Prostate gland (tissue), 2 donors: ENCODE results near the gene ALK. TPM values are rescaled to one million over a fixed set of nuclear protein-coding genes. Genes with fewer than 3 reads are reported as not detected.

Experiments
- DNase-seq: peaks from one replicate; pipeline ENCODE4 v3.0.0-alpha.2; 2019; ENCODE audit warnings: low spot score
- H3K27ac ChIP-seq, 2 donors: fragments of 200-600 bp; sonication (generic); 2 replicates each; pipeline ENCODE4 v1.5.1; 2017 to 2019
- H3K27me3 ChIP-seq: fragments of 200-600 bp; sonication (generic); replicated peaks from 2 replicates; pipeline ENCODE4 v1.5.1; 2019; ENCODE audit not compliant: insufficient read depth
- H3K36me3 ChIP-seq, 2 donors: fragments of 200-600 bp; sonication (generic); 1 replicate in 1 of 2; 2 replicates in 1 of 2; pipeline versions ENCODE4 v1.5.1 to v1.8.1; 2017 to 2019
- H3K4me1 ChIP-seq: fragments of 200-600 bp; sonication (generic); replicated peaks from 2 replicates; pipeline ENCODE4 v1.5.1; 2019
- H3K4me3 ChIP-seq, 2 donors: fragments of 200-600 bp; sonication (generic); 2 replicates each; pipeline ENCODE4 v1.5.1; 2017 to 2019
- H3K9me3 ChIP-seq: fragments of 200-600 bp; sonication (generic); 2 replicates; pipeline ENCODE4 v1.5.1; 2017
- POLR2A ChIP-seq: fragments of 450-650 bp; IDR thresholded peaks from one replicate; pipeline ENCODE4 v1.6.1; 2016; ENCODE audit warnings: antibody characterized with exemption, mild to moderate bottlenecking
- POLR2AphosphoS5 ChIP-seq: sonication (generic); formaldehyde crosslinking; IDR thresholded peaks from one replicate; pipeline ENCODE4 v1.6.1; 2017; ENCODE audit warnings: antibody characterized with exemption
- WGBS: methylation state at CpG from one replicate; pipeline ENCODE4 v1.1.5; 2018; 5-methylcytosine and 5-hydroxymethylcytosine counted together
- intact Hi-C: fragments of 100-400 bp; cut with DNase I; formaldehyde crosslinking; loops from one replicate; pipeline ENCODE4 v1.14.2; 2022
- total RNA-seq, 2 donors: library from RNA; depleted of rRNA; stranded (reverse); fragments of >200 nt; gene quantifications; one replicate each; pipeline ENCODE4 v1.1.0, GENCODE V29; 2016
- TF ChIP-seq, protein P1 (sequence below), 4 experiments: fragments of 200-600 bp in 2 of 4; fragments of 450-650 bp in 2 of 4; sonication (generic) in 2 of 4; IDR thresholded peaks; 1 replicate in 3 of 4; 2 replicates in 1 of 4; pipeline ENCODE4 v1.5.1; 2016 to 2019; ENCODE audit warnings: antibody characterized with exemption in 4 of 4, mild to moderate bottlenecking in 2 of 4, moderate library complexity in 2 of 4

ALK gene
- total RNA-seq, 2 donors from 2014 or later: 0.14 to 1.2 TPM

DNA sequence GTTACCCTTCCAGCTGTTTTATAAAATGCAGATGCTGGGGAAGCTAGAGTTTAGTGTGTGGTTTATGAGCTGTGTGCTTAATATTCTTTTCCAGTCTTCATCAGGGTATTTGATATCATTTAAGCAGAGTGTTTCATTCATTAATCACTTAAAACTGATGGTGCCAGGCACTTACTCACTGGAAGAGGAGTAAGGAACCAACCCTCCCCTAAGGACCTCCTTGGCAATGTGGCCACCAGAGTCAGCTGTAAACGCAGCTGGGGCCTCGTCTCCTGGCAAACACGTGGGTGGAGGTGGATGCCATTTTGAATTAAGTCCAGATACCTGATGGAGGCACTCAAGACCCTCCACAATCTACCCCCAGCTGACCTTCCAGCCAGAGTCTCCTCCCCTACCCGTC, 474.5 kb downstream of the ALK start:
- no peaks in the 10 kb centered on the region for H3K4me1 ChIP-seq
- intact Hi-C loops: no loop called here
- TF ChIP-seq POLR2A (no peak), POLR2AphosphoS5 (no peak)
- TF ChIP-seq, protein P1, sequence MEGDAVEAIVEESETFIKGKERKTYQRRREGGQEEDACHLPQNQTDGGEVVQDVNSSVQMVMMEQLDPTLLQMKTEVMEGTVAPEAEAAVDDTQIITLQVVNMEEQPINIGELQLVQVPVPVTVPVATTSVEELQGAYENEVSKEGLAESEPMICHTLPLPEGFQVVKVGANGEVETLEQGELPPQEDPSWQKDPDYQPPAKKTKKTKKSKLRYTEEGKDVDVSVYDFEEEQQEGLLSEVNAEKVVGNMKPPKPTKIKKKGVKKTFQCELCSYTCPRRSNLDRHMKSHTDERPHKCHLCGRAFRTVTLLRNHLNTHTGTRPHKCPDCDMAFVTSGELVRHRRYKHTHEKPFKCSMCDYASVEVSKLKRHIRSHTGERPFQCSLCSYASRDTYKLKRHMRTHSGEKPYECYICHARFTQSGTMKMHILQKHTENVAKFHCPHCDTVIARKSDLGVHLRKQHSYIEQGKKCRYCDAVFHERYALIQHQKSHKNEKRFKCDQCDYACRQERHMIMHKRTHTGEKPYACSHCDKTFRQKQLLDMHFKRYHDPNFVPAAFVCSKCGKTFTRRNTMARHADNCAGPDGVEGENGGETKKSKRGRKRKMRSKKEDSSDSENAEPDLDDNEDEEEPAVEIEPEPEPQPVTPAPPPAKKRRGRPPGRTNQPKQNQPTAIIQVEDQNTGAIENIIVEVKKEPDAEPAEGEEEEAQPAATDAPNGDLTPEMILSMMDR (IDR thresholded peaks at IDR 0.05): no peak
- no peak overlapping the region for H3K4me3 ChIP-seq
- no peaks in the 10 kb centered on the region for H3K27me3 ChIP-seq
- H3K27ac ChIP-seq: no peak overlapping the region
- 64% methylated on average over 4 of the region's 4 CpGs for WGBS
- no peak for DNase-seq
- H3K9me3 ChIP-seq: no peaks in the 10 kb centered on the region
- H3K36me3 ChIP-seq: no peaks in the 10 kb centered on the region

DNA sequence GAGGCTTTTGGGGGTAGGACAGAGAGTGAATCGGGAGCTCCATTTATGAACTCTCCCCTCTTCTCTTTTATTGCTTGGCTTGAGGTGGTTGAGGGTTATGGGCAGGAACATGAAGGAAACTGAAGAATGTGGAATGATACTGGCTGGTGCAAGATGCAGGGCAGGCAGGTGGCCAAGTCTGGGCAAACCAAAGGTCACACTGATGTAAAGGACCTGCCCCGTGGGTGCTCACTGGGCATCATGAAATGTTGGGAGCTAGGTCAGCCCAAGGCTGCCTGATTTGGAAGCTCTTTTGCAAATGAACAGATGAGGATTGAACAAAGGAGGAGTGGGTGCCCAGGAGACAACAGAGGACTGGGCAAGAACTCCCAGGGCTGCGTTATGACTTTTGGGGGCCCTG, 477.2 kb downstream of the ALK start:
- TF ChIP-seq, protein P1 (IDR thresholded peaks at IDR 0.05): no peak
- no peak for DNase-seq
- H3K4me3 ChIP-seq: no peak overlapping the region
- 75% methylated on average over 3 of the region's 3 CpGs for WGBS
- H3K36me3 ChIP-seq: no peaks in the 10 kb centered on the region
- intact Hi-C loops: no loop called here
- H3K9me3 ChIP-seq: no peaks in the 10 kb centered on the region
- H3K27me3 ChIP-seq: no peaks in the 10 kb centered on the region
- no peak overlapping the region for H3K27ac ChIP-seq
- H3K4me1 ChIP-seq: no peaks in the 10 kb centered on the region

DNA sequence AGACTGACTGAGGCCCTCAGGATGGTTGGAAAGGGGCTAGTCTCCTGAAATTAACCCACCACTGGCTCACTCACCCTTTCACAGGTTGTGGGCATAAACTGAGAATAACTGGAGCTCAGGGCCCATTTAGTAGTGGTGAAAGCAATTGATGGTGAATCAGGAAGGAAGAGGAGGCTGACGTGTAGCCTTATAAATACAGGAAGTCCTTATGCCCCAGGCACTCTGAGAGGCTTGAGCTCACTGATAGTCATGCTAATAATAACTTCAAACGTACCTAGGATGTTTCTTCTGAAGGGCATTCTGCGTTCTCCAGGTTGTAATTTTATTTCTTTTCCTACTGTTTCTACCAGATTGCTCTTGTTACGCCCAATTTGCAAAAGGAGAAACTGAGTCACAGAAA, 477.8 kb downstream of the ALK start:
- Histone ChIP-seq H3K4me1 (no peaks in the 10 kb centered on the region), H3K27me3 (no peaks in the 10 kb centered on the region), H3K9me3 (no peaks in the 10 kb centered on the region), H3K36me3 (no peaks in the 10 kb centered on the region), H3K4me3 (no peak overlapping the region), H3K27ac (no peak overlapping the region)
- no peak for DNase-seq
- WGBS: 38% methylated on average over 4 of the region's 4 CpGs
- TF ChIP-seq POLR2A (no peak), POLR2AphosphoS5 (no peak)
- TF ChIP-seq, protein P1 (IDR thresholded peaks at IDR 0.05): no peak
- intact Hi-C loops: no loop called here

DNA sequence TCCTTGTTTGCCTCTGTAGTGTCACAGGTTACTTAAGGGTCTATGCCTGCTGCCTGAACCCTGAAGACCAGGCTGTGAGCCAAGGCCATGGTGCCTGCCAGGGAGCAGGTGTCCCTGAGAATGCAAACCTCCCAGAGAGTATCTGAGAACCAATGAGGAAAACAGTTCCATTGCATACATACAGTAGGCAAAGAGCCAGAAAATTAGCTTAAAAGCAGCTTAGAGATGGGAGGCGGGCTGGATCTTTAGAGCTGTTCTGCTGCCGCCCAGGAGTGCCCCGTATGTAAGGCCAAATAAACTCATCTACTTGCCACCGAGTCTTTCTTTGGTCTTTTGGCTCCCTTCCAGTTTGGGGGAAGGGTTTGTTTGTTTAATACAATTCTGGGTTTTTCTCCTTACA, 478.2 kb downstream of the ALK start:
- Histone ChIP-seq H3K27ac (no peak overlapping the region), H3K27me3 (no peaks in the 10 kb centered on the region), H3K9me3 (no peaks in the 10 kb centered on the region), H3K4me1 (no peaks in the 10 kb centered on the region), H3K4me3 (no peak overlapping the region), H3K36me3 (no peaks in the 10 kb centered on the region)
- 51% methylated on average over 4 of the region's 4 CpGs for WGBS
- TF ChIP-seq POLR2AphosphoS5 (no peak), POLR2A (no peak)
- TF ChIP-seq, protein P1 (IDR thresholded peaks at IDR 0.05): no peak
- intact Hi-C loops: no loop called here
- DNase-seq: no peak

DNA sequence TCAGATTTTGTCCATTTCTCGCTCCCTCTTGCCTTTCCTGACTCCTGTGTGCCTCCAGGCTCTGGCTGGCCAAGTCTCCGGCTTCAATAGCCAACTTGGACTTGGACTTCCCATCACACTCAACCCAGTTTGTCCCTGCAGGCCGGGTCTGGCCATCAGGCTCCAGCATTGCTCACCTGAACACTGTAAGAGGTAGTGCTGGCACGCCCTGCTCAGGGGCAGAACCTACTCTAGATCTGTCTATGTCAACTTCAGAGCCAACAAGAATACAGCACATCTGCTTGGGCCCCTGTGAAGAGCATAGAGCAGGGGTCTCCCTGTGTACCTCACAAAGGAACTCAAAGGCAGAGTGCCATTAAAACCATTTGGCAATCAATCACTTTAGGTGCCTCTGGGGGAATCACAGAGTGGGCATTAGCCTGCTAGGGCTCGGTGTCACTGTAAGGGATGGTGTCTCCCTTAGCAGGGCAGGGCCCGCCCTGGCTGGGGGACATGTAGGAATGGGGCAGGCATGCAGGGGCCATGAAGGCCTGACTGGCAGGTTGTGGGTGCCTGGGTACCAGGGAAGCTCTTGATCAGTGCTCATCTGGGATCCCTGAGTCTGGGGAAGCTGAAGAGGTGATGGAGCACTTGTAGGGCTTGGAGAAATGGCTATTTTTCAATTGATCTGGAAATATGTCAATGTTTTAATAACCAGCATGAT, 480.3 kb downstream of the ALK start:
- no peak overlapping the region for H3K4me3 ChIP-seq
- H3K36me3 ChIP-seq: no peaks in the 10 kb centered on the region
- DNase-seq: no peak
- H3K27me3 ChIP-seq: no peaks in the 10 kb centered on the region
- WGBS: 99% methylated on average over 6 of the region's 6 CpGs
- no peak overlapping the region for H3K27ac ChIP-seq
- TF ChIP-seq POLR2A (no peak), POLR2AphosphoS5 (no peak)
- TF ChIP-seq, protein P1 (IDR thresholded peaks at IDR 0.05): no peak
- H3K4me1 ChIP-seq: no peaks in the 10 kb centered on the region
- H3K9me3 ChIP-seq: no peaks in the 10 kb centered on the region
- intact Hi-C loops: no loop called here
